Nephron progenitor cell (in vitro differentiated cells): ENCODE data around the gene MYO18A.

ENCODE experiments used
- DNase-seq: peaks from one replicate; pipeline ENCODE4 v3.0.0; 2021
- H3K27ac Mint-ChIP-seq: 2 replicates; pipeline ENCODE4 v1.8.0; 2021; ENCODE audit warnings: mild to moderate bottlenecking, moderate library complexity, mixed read lengths
- H3K27me3 Mint-ChIP-seq: 2 replicates; pipeline ENCODE4 v1.8.0; 2021; ENCODE audit warnings: mild to moderate bottlenecking, low read depth, mixed read lengths; ENCODE audit not compliant: poor library complexity
- H3K36me3 Mint-ChIP-seq: 2 replicates; pipeline ENCODE4 v1.8.0; 2021; ENCODE audit warnings: low read depth, mixed read lengths
- H3K4me1 Mint-ChIP-seq: 2 replicates; pipeline ENCODE4 v1.8.0; 2021; ENCODE audit warnings: mixed read lengths
- H3K4me3 Mint-ChIP-seq: 2 replicates; pipeline ENCODE4 v1.8.0; 2021; ENCODE audit warnings: mild to moderate bottlenecking, moderate library complexity, mixed read lengths
- H3K9me3 Mint-ChIP-seq: 2 replicates; pipeline ENCODE4 v1.8.0; 2021; ENCODE audit warnings: mild to moderate bottlenecking, moderate library complexity, mixed read lengths
- TF ChIP-seq, protein P1 (sequence below): fragments of 200-600 bp; sonication (generic); IDR thresholded peaks from 2 replicates; pipeline ENCODE4 v1.5.0; 2021; ENCODE audit warnings: antibody characterized with exemption

Gene MYO18A

DNA sequence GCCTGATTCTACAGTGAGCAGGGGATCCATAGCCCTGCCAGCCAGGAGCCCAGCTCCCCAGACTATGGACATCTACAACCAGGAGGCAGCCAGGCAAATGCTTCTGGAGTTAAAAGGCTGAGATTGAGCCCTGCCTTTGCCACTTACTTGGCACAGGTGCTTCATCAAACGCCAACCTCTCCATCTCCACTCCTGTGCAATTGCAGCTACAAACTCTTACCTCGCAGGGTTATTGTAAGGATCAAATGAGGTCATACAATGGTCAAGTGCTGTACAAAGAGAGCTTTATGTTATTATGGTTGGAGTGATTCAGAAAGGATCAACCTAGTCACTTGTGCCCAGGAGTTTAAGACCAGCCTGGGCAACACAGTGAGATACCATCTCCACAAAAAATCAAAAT is 9.8 kb upstream of the MYO18A start:
- H3K4me1 Mint-ChIP-seq, result peaks cover 7% of the 10 kb centered on the region
- H3K36me3 Mint-ChIP-seq, result no peaks in the 10 kb centered on the region
- H3K9me3 Mint-ChIP-seq, result no peaks in the 10 kb centered on the region
- peaks cover 15% of the 10 kb centered on the region for H3K27me3 Mint-ChIP-seq
- TF ChIP-seq, protein P1, sequence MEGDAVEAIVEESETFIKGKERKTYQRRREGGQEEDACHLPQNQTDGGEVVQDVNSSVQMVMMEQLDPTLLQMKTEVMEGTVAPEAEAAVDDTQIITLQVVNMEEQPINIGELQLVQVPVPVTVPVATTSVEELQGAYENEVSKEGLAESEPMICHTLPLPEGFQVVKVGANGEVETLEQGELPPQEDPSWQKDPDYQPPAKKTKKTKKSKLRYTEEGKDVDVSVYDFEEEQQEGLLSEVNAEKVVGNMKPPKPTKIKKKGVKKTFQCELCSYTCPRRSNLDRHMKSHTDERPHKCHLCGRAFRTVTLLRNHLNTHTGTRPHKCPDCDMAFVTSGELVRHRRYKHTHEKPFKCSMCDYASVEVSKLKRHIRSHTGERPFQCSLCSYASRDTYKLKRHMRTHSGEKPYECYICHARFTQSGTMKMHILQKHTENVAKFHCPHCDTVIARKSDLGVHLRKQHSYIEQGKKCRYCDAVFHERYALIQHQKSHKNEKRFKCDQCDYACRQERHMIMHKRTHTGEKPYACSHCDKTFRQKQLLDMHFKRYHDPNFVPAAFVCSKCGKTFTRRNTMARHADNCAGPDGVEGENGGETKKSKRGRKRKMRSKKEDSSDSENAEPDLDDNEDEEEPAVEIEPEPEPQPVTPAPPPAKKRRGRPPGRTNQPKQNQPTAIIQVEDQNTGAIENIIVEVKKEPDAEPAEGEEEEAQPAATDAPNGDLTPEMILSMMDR, result no peak
- no peak overlapping the region for H3K27ac Mint-ChIP-seq
- no peak for DNase-seq
- H3K4me3 Mint-ChIP-seq, result no peak overlapping the region

DNA sequence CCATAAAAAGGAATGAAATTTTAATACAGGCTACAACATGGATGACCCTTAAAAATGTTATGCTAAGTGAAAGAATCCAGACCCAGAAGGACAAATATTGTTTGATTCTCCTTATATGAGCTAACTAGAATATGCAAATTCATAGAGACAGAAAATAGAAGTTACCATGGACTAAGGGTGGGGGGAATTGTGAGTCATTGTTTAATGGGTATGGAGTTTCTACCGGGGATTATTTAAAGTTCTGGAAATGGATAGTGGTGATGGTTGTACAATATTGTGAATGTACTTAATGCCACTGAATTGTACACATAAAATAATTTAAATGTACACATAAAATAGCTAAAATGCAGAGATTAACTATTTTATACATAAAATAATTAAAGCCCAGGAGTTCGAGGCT is 9.2 kb upstream of the MYO18A start:
- TF ChIP-seq, protein P1, result no peak
- Mint-ChIP-seq H3K4me1 (peaks cover 5% of the 10 kb centered on the region), H3K27ac (no peak overlapping the region), H3K27me3 (peaks cover 15% of the 10 kb centered on the region), H3K36me3 (no peaks in the 10 kb centered on the region), H3K4me3 (no peak overlapping the region), H3K9me3 (no peaks in the 10 kb centered on the region)
- no peak for DNase-seq

DNA sequence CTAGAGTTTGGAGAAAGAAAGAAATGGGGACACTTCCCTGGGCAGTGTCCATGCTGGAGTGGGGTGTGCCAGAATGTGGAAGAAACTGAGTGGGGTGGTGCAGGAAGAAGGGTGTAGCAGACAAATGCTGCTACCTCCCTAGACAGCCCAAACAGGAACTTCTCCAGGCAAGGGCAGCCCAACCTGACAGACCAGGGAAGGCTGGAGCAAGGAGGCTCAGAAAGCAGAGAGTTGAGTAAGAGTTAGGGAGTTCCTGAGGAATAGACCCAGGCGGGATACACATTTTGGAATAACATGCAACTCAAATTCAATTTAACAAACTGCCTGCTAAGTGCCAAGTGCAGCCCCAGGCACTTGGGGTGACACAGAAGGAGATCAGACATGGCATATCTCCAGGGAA is 1.0 kb upstream of the MYO18A start:
- peaks cover 29% of the 10 kb centered on the region for H3K27me3 Mint-ChIP-seq
- peaks cover 36% of the 10 kb centered on the region for H3K4me1 Mint-ChIP-seq
- no peaks in the 10 kb centered on the region for H3K36me3 Mint-ChIP-seq
- peaks cover 15% of the 10 kb centered on the region for H3K9me3 Mint-ChIP-seq
- H3K4me3 Mint-ChIP-seq, result peak overlapping the region; percentile 72
- no peak overlapping the region for H3K27ac Mint-ChIP-seq
- no peak for DNase-seq
- TF ChIP-seq, protein P1, result no peak

DNA sequence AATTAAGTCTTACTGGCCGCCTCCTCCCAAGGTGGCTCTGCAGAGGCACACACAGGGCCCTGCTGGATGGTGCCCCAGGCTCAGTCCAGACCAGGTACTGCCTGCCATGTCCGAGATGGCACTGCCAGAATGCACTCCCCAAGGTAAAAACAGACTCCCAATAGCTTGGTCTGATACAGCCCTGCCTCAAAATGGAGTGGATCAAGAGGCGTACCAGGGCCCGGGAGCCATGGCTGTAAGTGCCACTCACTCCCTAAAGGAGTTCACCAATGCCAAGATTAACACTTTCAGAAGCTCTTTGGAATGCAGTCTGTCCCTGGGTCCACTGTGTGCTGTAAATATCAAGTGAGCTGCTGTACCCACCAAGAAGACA is 576 bp upstream of the MYO18A start:
- TF ChIP-seq, protein P1, result no peak

DNA sequence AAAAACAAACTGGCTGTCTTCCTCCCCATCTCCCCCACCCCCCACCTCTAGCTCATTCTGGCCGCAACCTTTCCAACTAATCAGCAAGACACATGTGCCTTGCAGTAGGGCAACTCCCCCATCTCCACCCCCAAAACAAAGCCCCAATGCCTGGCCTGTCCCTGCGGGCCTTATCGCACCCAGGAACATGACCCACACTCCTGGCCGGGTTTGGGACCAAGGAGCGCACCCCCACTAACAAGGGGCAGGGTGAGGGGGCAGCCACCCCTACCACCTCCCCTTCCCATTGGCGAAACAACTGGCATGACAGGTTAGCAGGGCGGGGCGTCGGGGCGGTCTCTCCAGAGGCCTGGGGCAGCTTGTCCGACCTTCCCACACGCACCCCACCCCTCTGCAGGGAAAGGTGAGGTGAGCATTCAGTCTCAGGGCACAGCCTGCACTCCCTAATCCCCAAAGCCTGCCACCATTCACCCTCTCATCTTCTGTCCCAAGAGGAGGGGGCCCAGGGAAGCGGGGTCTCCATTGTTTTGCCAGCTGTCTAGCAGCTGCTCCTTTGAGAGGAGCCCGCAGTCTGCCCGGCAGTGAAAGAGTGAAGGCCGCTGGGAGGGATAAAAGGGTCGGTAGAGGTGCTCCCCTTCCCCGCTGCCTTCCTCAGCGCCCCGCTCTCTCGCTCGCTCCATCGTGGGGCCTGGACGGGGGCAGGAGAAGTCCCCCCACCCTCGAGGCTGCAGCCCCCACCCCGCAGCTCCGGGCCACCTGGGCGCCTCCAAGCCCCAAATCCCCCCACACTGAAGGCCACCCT is 765 bp downstream of the MYO18A start:
- no peaks in the 10 kb centered on the region for H3K36me3 Mint-ChIP-seq
- no peak overlapping the region for H3K27ac Mint-ChIP-seq
- H3K4me3 Mint-ChIP-seq, result peak overlapping the region; percentile 83
- peaks cover 15% of the 10 kb centered on the region for H3K9me3 Mint-ChIP-seq
- peaks cover 40% of the 10 kb centered on the region for H3K4me1 Mint-ChIP-seq
- TF ChIP-seq, protein P1, result no peak
- peaks cover 26% of the 10 kb centered on the region for H3K27me3 Mint-ChIP-seq
- DNase-seq, result peak; percentile 62

More for the DNA sequence above, 576 bp upstream of the MYO18A start:
- Mint-ChIP-seq H3K4me1 (peaks cover 40% of the 10 kb centered on the region), H3K27ac (no peak overlapping the region), H3K9me3 (peaks cover 15% of the 10 kb centered on the region), H3K4me3 (peak overlapping the region; percentile 72), H3K36me3 (no peaks in the 10 kb centered on the region), H3K27me3 (peaks cover 29% of the 10 kb centered on the region)
- DNase-seq, result no peak

DNA sequence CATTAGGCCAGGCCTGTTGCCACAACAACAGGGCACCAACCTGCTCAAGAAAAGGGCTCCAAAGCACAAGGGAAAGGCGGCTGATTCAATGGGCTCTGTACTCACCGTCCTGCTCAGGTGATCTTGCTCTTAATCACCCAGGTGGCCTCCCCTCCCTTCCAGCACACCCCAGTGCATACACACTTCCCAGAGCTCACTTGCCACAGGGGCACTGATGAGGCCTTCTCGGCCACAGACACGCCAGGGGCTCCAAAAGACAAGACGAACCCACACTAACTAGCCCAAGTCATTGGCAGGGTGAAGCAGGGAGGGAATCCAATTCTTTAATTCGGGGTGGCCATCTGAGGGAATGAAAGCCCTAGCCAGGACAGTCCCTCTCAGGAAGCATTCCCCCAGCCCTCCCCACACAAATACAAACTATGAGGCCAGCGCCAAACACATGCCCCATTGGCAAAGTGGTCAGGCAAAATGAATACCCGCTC is 1.4 kb downstream of the MYO18A start:
- Mint-ChIP-seq H3K27ac (no peak overlapping the region), H3K27me3 (peaks cover 25% of the 10 kb centered on the region), H3K36me3 (no peaks in the 10 kb centered on the region), H3K4me3 (peak overlapping the region; percentile 83), H3K4me1 (peaks cover 40% of the 10 kb centered on the region), H3K9me3 (peaks cover 12% of the 10 kb centered on the region)
- DNase-seq, result no peak
- TF ChIP-seq, protein P1, result no peak
